ENCODE measurements around the gene UBE4B. TPM values are rescaled to one million over a fixed set of nuclear protein-coding genes. Genes with fewer than 3 reads are reported as not detected.
A peak's percentile ranks its signal among the peaks of the same experiment; 100 is the strongest.

UBE4B gene
- total RNA-seq, 2 donors from 2014 or later, result 62.7 to 73.3 TPM

GRCh38 chr1:10063878-10064277 lies 31.1 kb downstream of the UBE4B start:
- H3K4me1 Mint-ChIP-seq, result peaks cover 6% of the 10 kb centered on the region
- WGBS, 2 experiments (ENCODE audit: insufficient coverage in 1 of 2, insufficient read length in 1 of 2), result 93 to 98% methylated on average over 3 to 7 of the region's 7 CpGs
- DNase-seq, result no peak
- no peaks in the 10 kb centered on the region for H3K27me3 Mint-ChIP-seq (ENCODE audit: insufficient read depth)
- Histone ChIP-seq H3K4me1 (ENCODE audit: control insufficient read depth, insufficient read depth, low read length) (no peaks in the 10 kb centered on the region), H3K27ac (ENCODE audit: low read depth, low read length) (no peak overlapping the region), H3K36me3 (ENCODE audit: control insufficient read depth, insufficient read depth, low read length) (peaks cover 7% of the 10 kb centered on the region), H3K9ac (ENCODE audit: extremely low read depth, low read length, poor library complexity, severe bottlenecking) (no peak overlapping the region), H3K4me3 (ENCODE audit: low read length) (no peak overlapping the region), H3K27me3 (ENCODE audit: control insufficient read depth, insufficient read depth, low read length, poor library complexity, severe bottlenecking) (no peaks in the 10 kb centered on the region), H3K9me3 (ENCODE audit: control insufficient read depth, low read length) (no peaks in the 10 kb centered on the region)
- H3K9me3 Mint-ChIP-seq, result no peaks in the 10 kb centered on the region
- TF ChIP-seq CTCF (conservative IDR thresholded peaks at IDR 0.05), result no peak
- peaks cover 9% of the 10 kb centered on the region for H3K36me3 Mint-ChIP-seq (ENCODE audit: low read depth)
- H3K4me3 Mint-ChIP-seq, result no peak overlapping the region
- peak overlapping the region; percentile 72 for H3K27ac Mint-ChIP-seq

- Histone ChIP-seq H3K27ac (ENCODE audit: low read depth, low read length) (peak overlapping the region; percentile 5), H3K9ac (ENCODE audit: extremely low read depth, low read length, poor library complexity, severe bottlenecking) (no peak overlapping the region), H3K4me3 (ENCODE audit: low read length) (no peak overlapping the region), H3K36me3 (ENCODE audit: control insufficient read depth, insufficient read depth, low read length) (peaks cover 7% of the 10 kb centered on the region), H3K27me3 (ENCODE audit: control insufficient read depth, insufficient read depth, low read length, poor library complexity, severe bottlenecking) (no peaks in the 10 kb centered on the region), H3K4me1 (ENCODE audit: control insufficient read depth, insufficient read depth, low read length) (no peaks in the 10 kb centered on the region), H3K9me3 (ENCODE audit: control insufficient read depth, low read length) (no peaks in the 10 kb centered on the region)
- Mint-ChIP-seq H3K27ac (no peak overlapping the region), H3K9me3 (no peaks in the 10 kb centered on the region), H3K4me1 (peaks cover 6% of the 10 kb centered on the region), H3K4me3 (no peak overlapping the region), H3K27me3 (ENCODE audit: insufficient read depth) (no peaks in the 10 kb centered on the region), H3K36me3 (ENCODE audit: low read depth) (peaks cover 12% of the 10 kb centered on the region)
- no peak for TF ChIP-seq CTCF (conservative IDR thresholded peaks at IDR 0.05)
- DNase-seq, result no peak
- WGBS, 2 experiments (ENCODE audit: insufficient coverage in 1 of 2, insufficient read length in 1 of 2), result 76 to 96% methylated on average over 3 to 8 of the region's 8 CpGs
Measured at GRCh38 chr1:10064416-10065343, 31.9 kb downstream of the UBE4B start.

GRCh38 chr1:10065344-10065685 lies 32.6 kb downstream of the UBE4B start:
- peak overlapping the region; percentile 5 for H3K27ac ChIP-seq (ENCODE audit: low read depth, low read length)
- Mint-ChIP-seq H3K27ac (no peak overlapping the region), H3K36me3 (ENCODE audit: low read depth) (peaks cover 12% of the 10 kb centered on the region), H3K4me3 (no peak overlapping the region), H3K27me3 (ENCODE audit: insufficient read depth) (no peaks in the 10 kb centered on the region), H3K4me1 (peaks cover 6% of the 10 kb centered on the region), H3K9me3 (no peaks in the 10 kb centered on the region)
- H3K9me3 ChIP-seq (ENCODE audit: control insufficient read depth, low read length), result no peaks in the 10 kb centered on the region
- no peak overlapping the region for H3K9ac ChIP-seq (ENCODE audit: extremely low read depth, low read length, poor library complexity, severe bottlenecking)
- no peaks in the 10 kb centered on the region for H3K4me1 ChIP-seq (ENCODE audit: control insufficient read depth, insufficient read depth, low read length)
- no peak overlapping the region for H3K4me3 ChIP-seq (ENCODE audit: low read length)
- H3K36me3 ChIP-seq (ENCODE audit: control insufficient read depth, insufficient read depth, low read length), result peaks cover 4% of the 10 kb centered on the region
- WGBS, 2 experiments (ENCODE audit: insufficient coverage in 1 of 2, insufficient read length in 1 of 2), result 60 to 81% methylated on average over 4 to 7 of the region's 7 CpGs
- no peaks in the 10 kb centered on the region for H3K27me3 ChIP-seq (ENCODE audit: control insufficient read depth, insufficient read depth, low read length, poor library complexity, severe bottlenecking)
- no peak for DNase-seq
- no peak for TF ChIP-seq CTCF (conservative IDR thresholded peaks at IDR 0.05)
